RWPE1 (cell line): ENCODE data around the gene SNX5.

Experiments
- CTCF ChIA-PET: fragments of 350-600 bp; sonication (Branson Sonifier 250); formaldehyde crosslinking; extraction: SDS; loops from one replicate; lab custom pipeline; 2021; lab: Yijun Ruan, JAX
- POLR2A ChIA-PET: fragments of 400-600 bp; formaldehyde crosslinking; extraction: SDS; loops from one replicate; lab custom pipeline; 2020; ENCODE audit warnings: antibody characterized with exemption; ENCODE audit not compliant: low non-redundant PET; lab: Yijun Ruan, JAX
- DNase-seq: peaks from one replicate; pipeline ENCODE4 v3.0.0; 2012; ENCODE audit warnings: low spot score
- H3K27ac ChIP-seq: fragments of 450-650 bp; 2 replicates; pipeline ENCODE4 v1.5.1; 2017
- CTCF ChIP-seq: fragments of 450-650 bp; conservative IDR thresholded peaks from 2 replicates; pipeline ENCODE4 v1.5.1; 2017; ENCODE audit warnings: low read depth, mild to moderate bottlenecking

Gene SNX5

GRCh38 chr20:17966432-17967310 is 1.9 kb downstream of the SNX5 start:
- H3K27ac ChIP-seq: peak overlapping the region; percentile 62
- POLR2A ChIA-PET: interaction anchor here (0.5 to 0.6 kb wide), 3 partner anchors 7 to 431 kb away, joined by 3 to 5 read pairs (median 4); no protein-coding TSS in a partner anchor
- DNase-seq: no peak

GRCh38 chr20:17965042-17965697 is 3.4 kb downstream of the SNX5 start:
- peak overlapping the region; percentile 55 for H3K27ac ChIP-seq
- no peak for DNase-seq
- ChIA-PET CTCF (interaction anchor here (0.8 to 3.2 kb wide), 3 partner anchors 15 to 461 kb away, joined by 3 to 12 read pairs (median 3); no protein-coding TSS in a partner anchor), POLR2A (no interaction called here)
- no peak for TF ChIP-seq CTCF

More at GRCh38 chr20:17966432-17967310, 1.9 kb downstream of the SNX5 start:
- CTCF ChIA-PET: interaction anchor here (0.6 to 3.2 kb wide), 3 partner anchors 12 to 30 kb away, joined by 3 to 12 read pairs (median 4); no protein-coding TSS in a partner anchor
- no peak; the same call in 1 of the 2 replicates for TF ChIP-seq CTCF

- no peak for DNase-seq
- ChIA-PET POLR2A (no interaction called here), CTCF (interaction anchor here (1.0 kb wide), 1 partner anchor 461 kb away, joined by 3 read pairs; no protein-coding TSS in a partner anchor)
- H3K27ac ChIP-seq: no peak overlapping the region
- no peak for TF ChIP-seq CTCF
Observed at GRCh38 chr20:17964632-17965031, 4.0 kb downstream of the SNX5 start.

GRCh38 chr20:17964073-17964472 is 4.5 kb downstream of the SNX5 start:
- no peak overlapping the region for H3K27ac ChIP-seq
- ChIA-PET POLR2A (no interaction called here), CTCF (interaction anchor here (0.6 to 1.0 kb wide), 2 partner anchors 284 to 460 kb away, joined by 3 read pairs; no protein-coding TSS in a partner anchor)
- DNase-seq: no peak
- no peak for TF ChIP-seq CTCF

GRCh38 chr20:17963114-17963897 is 5.3 kb downstream of the SNX5 start:
- ChIA-PET POLR2A (no interaction called here), CTCF (interaction anchor here (0.6 kb wide), 1 partner anchor 283 kb away, joined by 3 read pairs; no protein-coding TSS in a partner anchor)
- TF ChIP-seq CTCF: no peak
- peak overlapping the region; percentile 55 for H3K27ac ChIP-seq
- no peak for DNase-seq
